Endothelial cell of umbilical vein (primary cell): Measurements from ENCODE around the gene STAG1. TPM values are rescaled to one million over a fixed set of nuclear protein-coding genes. Genes with fewer than 3 reads are reported as not detected.

Source experiments
- BruUV-seq: library from RNA; stranded (reverse); fragments of 400-500 nt; replicated peaks from 2 replicates; lab custom pipeline; 2021; lab: Mats Ljungman, UMichigan
- CTCF ChIA-PET: fragments of 300-600, 350-600 bp; sonication (Branson Sonifier 250); formaldehyde crosslinking; loops from one replicate; lab custom pipeline; 2021; ENCODE audit warnings: antibody characterized with exemption, inconsistent platforms; lab: Charles Lee
- POLR2A ChIA-PET: fragments of 300-600, 350-600 bp; sonication (Branson Sonifier 250); formaldehyde crosslinking; loops from one replicate; lab custom pipeline; 2021; ENCODE audit warnings: antibody characterized with exemption, inconsistent platforms; lab: Charles Lee
- DNase-seq: peaks from one replicate; pipeline ENCODE4 v3.0.0-alpha.2; 2011; ENCODE audit warnings: low read depth, low spot score
- FAIRE-seq: peaks from 2 replicates; lab custom pipeline; 2011; peaks lifted over from hg19 to GRCh38; lab: Jason Lieb, UNC
- H2AFZ ChIP-seq: 2 replicates; pipeline ENCODE4 v1.6.0; 2012; ENCODE audit warnings: low read depth, low read length, control low read depth, inconsistent platforms
- H3K27ac ChIP-seq: 2 replicates; pipeline ENCODE4 v1.5.1; 2011; ENCODE audit warnings: low read depth, mild to moderate bottlenecking, control low read depth, low read length, moderate library complexity; ENCODE audit not compliant: insufficient read depth
- H3K27me3 ChIP-seq, 2 experiments: 2 replicates each; pipeline versions ENCODE4 v1.6.0 to v1.6.1; 2011; ENCODE audit warnings: low read length in 2 of 2, mixed read lengths in 1 of 2; ENCODE audit not compliant: control insufficient read depth in 2 of 2, insufficient read depth in 2 of 2
- H3K36me3 ChIP-seq, 2 experiments: 2 replicates in 1 of 2; 3 replicates in 1 of 2; pipeline ENCODE4 v1.5.1; 2011; ENCODE audit warnings: low read length in 2 of 2, mild to moderate bottlenecking in 1 of 2, moderate library complexity in 1 of 2; ENCODE audit not compliant: control insufficient read depth in 2 of 2, insufficient read depth in 2 of 2; ENCODE audit errors: extremely low read depth in 1 of 2
- H3K4me1 ChIP-seq: 3 replicates; pipeline ENCODE4 v1.5.1; 2011; ENCODE audit warnings: mild to moderate bottlenecking, low read length; ENCODE audit not compliant: control insufficient read depth, insufficient read depth; ENCODE audit errors: extremely low read depth
- H3K4me2 ChIP-seq: 2 replicates; pipeline ENCODE4 v1.6.1; 2011; ENCODE audit warnings: low read length, control low read depth, mixed read lengths; ENCODE audit not compliant: insufficient read depth
- H3K4me3 ChIP-seq, 3 experiments: fragments of 200-600 bp in 1 of 3; sonication (generic), shearing (Covaris generic) in 1 of 3; replicated peaks in 1 of 3; 2 replicates each; pipeline ENCODE4 v1.5.1; 2011 to 2016; ENCODE audit warnings: control low read depth in 3 of 3, low read length in 3 of 3, mild to moderate bottlenecking in 2 of 3, inconsistent platforms in 1 of 3, low read depth in 1 of 3, moderate library complexity in 1 of 3; ENCODE audit not compliant: insufficient read depth in 1 of 3
- H3K79me2 ChIP-seq: 2 replicates; pipeline ENCODE4 v1.6.0; 2012; ENCODE audit warnings: low read length, inconsistent platforms; ENCODE audit not compliant: control insufficient read depth, insufficient read depth
- H3K9ac ChIP-seq: replicated peaks from 2 replicates; pipeline ENCODE3; 2011; ENCODE audit warnings: low read length, control low read depth; ENCODE audit not compliant: insufficient read depth; ENCODE audit errors: extremely low read depth
- H3K9me1 ChIP-seq: replicated peaks from 3 replicates; pipeline ENCODE4 v1.6.0; 2011; ENCODE audit warnings: mild to moderate bottlenecking, low read length; ENCODE audit not compliant: control insufficient read depth, insufficient read depth; ENCODE audit errors: extremely low read depth
- H3K9me3 ChIP-seq: replicated peaks from 2 replicates; pipeline ENCODE4 v1.5.1; 2012; ENCODE audit warnings: low read length, inconsistent platforms; ENCODE audit not compliant: control insufficient read depth, insufficient read depth
- H4K20me1 ChIP-seq: replicated peaks from 2 replicates; pipeline ENCODE3; 2011; ENCODE audit warnings: mild to moderate bottlenecking, low read length; ENCODE audit not compliant: control insufficient read depth, insufficient read depth; ENCODE audit errors: extremely low read depth
- EZH2 ChIP-seq: IDR thresholded peaks from 2 replicates; pipeline ENCODE4 v1.6.1; 2012; ENCODE audit warnings: borderline replicate concordance, low read depth, mild to moderate bottlenecking, moderate library complexity, low read length, inconsistent platforms; ENCODE audit not compliant: severe bottlenecking
- FOS ChIP-seq: IDR thresholded peaks from 2 replicates; pipeline ENCODE4 v1.6.1; 2011; ENCODE audit warnings: mild to moderate bottlenecking, low read length, moderate library complexity, borderline replicate concordance; ENCODE audit not compliant: insufficient read depth
- GATA2 ChIP-seq: IDR thresholded peaks from 2 replicates; pipeline ENCODE4 v1.7.0; 2011; ENCODE audit warnings: low read depth, mild to moderate bottlenecking, moderate library complexity, mixed read lengths, low read length; ENCODE audit not compliant: insufficient read length, insufficient read depth
- JUN ChIP-seq: IDR thresholded peaks from 2 replicates; pipeline ENCODE4 v1.6.1; 2011; ENCODE audit warnings: borderline replicate concordance, low read depth; ENCODE audit not compliant: insufficient read length, insufficient read depth
- MYC ChIP-seq: IDR thresholded peaks from one replicate; pipeline ENCODE4 v1.6.1; 2011; ENCODE audit warnings: mild to moderate bottlenecking, low read depth, low read length
- POLR2A ChIP-seq: IDR thresholded peaks from 2 replicates; pipeline ENCODE4 v1.6.1; 2012; ENCODE audit warnings: low read depth, mild to moderate bottlenecking, control low read depth, low read length
- POLR2AphosphoS5 ChIP-seq: IDR thresholded peaks from 2 replicates; pipeline ENCODE4 v1.6.1; 2012; ENCODE audit warnings: low read depth, mild to moderate bottlenecking, control low read depth, low read length, moderate library complexity; ENCODE audit not compliant: insufficient read depth
- dilution Hi-C: fragments of 300-500 bp; cut with MboI; formaldehyde crosslinking; loops from one replicate; pipeline ENCODE4 v1.15.0; 2019; ENCODE audit warnings: low sequenced_read_pairs; ENCODE audit not compliant: extremely low pct_ligation_motif_present
- intact Hi-C: fragments of 100-400 bp; cut with micrococcal nuclease; formaldehyde crosslinking; loops from one replicate; pipeline ENCODE4 v1.10.0; 2022
- polyA plus RNA-seq, 4 experiments: library from polyadenylated mRNA; depleted of rRNA in 3 of 4; stranded (reverse) in 3 of 4; unstranded in 1 of 4; fragments of >200 nt; gene quantifications; 2 replicates each; pipeline versions ENCODE4 v1.2.1 to v1.2.3, GENCODE V29; 2011 to 2012; ENCODE audit warnings: missing spikeins in 1 of 4
- total RNA-seq: library from RNA; stranded (reverse); gene quantifications from 2 replicates; pipeline ENCODE4 v1.2.3, GENCODE V29; 2021
- TF ChIP-seq, protein P1 (sequence below), 2 donors: IDR thresholded peaks; 1 replicate in 1 of 2; 2 replicates in 1 of 2; pipeline ENCODE4 v1.5.1; 2011; ENCODE audit warnings: low read length in 2 of 2, mild to moderate bottlenecking in 2 of 2, moderate library complexity in 2 of 2, control low read depth in 1 of 2, inconsistent platforms in 1 of 2, low read depth in 1 of 2; ENCODE audit not compliant: insufficient read depth in 1 of 2; ENCODE audit errors: extremely low read depth in 1 of 2
- TF ChIP-seq, protein P2 (sequence below): IDR thresholded peaks from 2 replicates; pipeline ENCODE4 v1.6.1; 2011; ENCODE audit not compliant: insufficient read depth, insufficient read length

STAG1 gene
- total and polyA plus RNA-seq, 2 donors (not counting 3 experiments of a cell fraction or from before 2014, with no cell fraction given) = 7.4 to 42.1 TPM

DNA sequence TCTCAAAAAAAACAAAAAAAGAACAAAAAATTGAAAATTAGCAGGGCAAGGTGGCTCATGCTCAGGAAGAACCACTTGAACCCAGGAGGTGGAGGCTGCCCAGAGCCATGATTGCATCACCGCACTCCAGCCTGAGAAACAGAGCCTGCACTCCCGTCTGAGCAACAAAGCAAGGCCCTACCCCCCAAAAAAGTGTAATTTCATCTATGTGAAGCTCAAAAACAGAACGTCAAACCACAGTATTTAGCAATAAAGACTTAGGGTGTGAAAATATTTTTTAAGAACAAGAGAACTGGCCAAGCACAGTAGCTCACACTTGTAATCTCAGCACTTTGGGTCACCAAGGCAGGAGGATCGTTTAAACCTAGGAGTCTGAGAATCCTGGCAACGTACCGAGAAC is 38.2 kb downstream of the STAG1 start:
- FAIRE-seq (no peak), DNase-seq (no peak)
- H3K27ac ChIP-seq = no peak overlapping the region
- H2AFZ ChIP-seq = no peak overlapping the region
- H3K4me1 ChIP-seq = no peaks in the 10 kb centered on the region
- no peaks in the 10 kb centered on the region for H3K27me3 ChIP-seq
- dilution Hi-C loops = no loop called here
- H3K9ac ChIP-seq = no peak overlapping the region
- TF ChIP-seq, protein P1, sequence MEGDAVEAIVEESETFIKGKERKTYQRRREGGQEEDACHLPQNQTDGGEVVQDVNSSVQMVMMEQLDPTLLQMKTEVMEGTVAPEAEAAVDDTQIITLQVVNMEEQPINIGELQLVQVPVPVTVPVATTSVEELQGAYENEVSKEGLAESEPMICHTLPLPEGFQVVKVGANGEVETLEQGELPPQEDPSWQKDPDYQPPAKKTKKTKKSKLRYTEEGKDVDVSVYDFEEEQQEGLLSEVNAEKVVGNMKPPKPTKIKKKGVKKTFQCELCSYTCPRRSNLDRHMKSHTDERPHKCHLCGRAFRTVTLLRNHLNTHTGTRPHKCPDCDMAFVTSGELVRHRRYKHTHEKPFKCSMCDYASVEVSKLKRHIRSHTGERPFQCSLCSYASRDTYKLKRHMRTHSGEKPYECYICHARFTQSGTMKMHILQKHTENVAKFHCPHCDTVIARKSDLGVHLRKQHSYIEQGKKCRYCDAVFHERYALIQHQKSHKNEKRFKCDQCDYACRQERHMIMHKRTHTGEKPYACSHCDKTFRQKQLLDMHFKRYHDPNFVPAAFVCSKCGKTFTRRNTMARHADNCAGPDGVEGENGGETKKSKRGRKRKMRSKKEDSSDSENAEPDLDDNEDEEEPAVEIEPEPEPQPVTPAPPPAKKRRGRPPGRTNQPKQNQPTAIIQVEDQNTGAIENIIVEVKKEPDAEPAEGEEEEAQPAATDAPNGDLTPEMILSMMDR (IDR thresholded peaks at IDR 0.05; ENCODE audit: extremely low read depth in 1 of 2, insufficient read depth in 1 of 2, low read depth in 1 of 2, low read length in 2 of 2) = no peak
- no peak for TF ChIP-seq POLR2AphosphoS5
- no peak for TF ChIP-seq GATA2
- TF ChIP-seq EZH2 = no peak
- TF ChIP-seq, protein P2, sequence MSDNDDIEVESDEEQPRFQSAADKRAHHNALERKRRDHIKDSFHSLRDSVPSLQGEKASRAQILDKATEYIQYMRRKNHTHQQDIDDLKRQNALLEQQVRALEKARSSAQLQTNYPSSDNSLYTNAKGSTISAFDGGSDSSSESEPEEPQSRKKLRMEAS = no peak
- no peak for TF ChIP-seq FOS
- no peak for TF ChIP-seq MYC
- no peak for TF ChIP-seq JUN
- TF ChIP-seq POLR2A = no peak
- H3K9me3 ChIP-seq = no peaks in the 10 kb centered on the region
- no TSS peak for BruUV-seq
- H3K4me2 ChIP-seq = no peak overlapping the region
- ChIA-PET POLR2A (no interaction called here), CTCF (no interaction called here)
- H3K79me2 ChIP-seq = peaks cover 77% of the 10 kb centered on the region
- no peaks in the 10 kb centered on the region for H4K20me1 ChIP-seq
- no peaks in the 10 kb centered on the region for H3K9me1 ChIP-seq
- no peaks in the 10 kb centered on the region for H3K36me3 ChIP-seq
- H3K4me3 ChIP-seq = no peak overlapping the region
- intact Hi-C loops = no loop called here
